Stomach (tissue), 4 donors: ENCODE measurements around the gene IRF7.
"Not testable (repeated sequence)": the region's sequence is repeated elsewhere in the genome, so short reads cannot be mapped to it uniquely, and the experiment has no call there.

Experiments
- POLR2AphosphoS5 ChIP-seq, 3 donors: sonication (generic); formaldehyde crosslinking; IDR thresholded peaks; one replicate each; pipeline ENCODE4 v1.6.1; 2016; ENCODE audit warnings: antibody characterized with exemption in 3 of 3
- TF ChIP-seq, protein P1 (sequence below), 7 experiments: fragments of 450-650 bp in 4 of 7; fragments of 200-600 bp in 3 of 7; sonication (generic) in 3 of 7; IDR thresholded peaks; one replicate each; pipeline ENCODE4 v1.5.1; 2016 to 2019; ENCODE audit warnings: antibody characterized with exemption in 7 of 7, control low read depth in 2 of 7, mild to moderate bottlenecking in 1 of 7

DNA sequence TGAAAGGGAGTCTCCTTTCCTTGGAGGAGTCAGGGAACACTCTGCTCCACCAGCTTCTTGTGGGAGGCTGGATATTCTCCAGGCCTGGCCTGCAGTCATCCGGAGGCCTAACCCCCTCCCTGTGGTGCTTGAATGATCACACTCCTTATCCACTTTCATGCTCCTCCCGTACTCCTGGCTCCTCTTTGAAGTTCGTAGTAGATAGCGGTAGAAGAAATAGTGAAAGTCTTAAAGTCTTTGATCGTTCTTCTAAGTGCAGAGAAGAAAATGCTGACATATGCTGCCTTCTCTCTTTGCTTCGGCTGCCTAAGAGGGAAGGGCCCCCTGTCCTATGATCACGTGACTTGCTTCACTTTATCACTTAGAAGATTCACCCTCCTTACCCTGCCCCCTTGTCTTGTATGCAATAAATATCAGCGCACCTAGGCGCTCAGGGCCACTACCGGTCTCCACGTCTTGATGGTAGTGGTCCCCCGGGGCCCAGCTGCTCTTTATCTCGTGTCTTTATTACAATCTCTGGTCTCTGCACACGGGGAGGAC is 41.6 kb downstream of the IRF7 start:
- TF ChIP-seq, protein P1, sequence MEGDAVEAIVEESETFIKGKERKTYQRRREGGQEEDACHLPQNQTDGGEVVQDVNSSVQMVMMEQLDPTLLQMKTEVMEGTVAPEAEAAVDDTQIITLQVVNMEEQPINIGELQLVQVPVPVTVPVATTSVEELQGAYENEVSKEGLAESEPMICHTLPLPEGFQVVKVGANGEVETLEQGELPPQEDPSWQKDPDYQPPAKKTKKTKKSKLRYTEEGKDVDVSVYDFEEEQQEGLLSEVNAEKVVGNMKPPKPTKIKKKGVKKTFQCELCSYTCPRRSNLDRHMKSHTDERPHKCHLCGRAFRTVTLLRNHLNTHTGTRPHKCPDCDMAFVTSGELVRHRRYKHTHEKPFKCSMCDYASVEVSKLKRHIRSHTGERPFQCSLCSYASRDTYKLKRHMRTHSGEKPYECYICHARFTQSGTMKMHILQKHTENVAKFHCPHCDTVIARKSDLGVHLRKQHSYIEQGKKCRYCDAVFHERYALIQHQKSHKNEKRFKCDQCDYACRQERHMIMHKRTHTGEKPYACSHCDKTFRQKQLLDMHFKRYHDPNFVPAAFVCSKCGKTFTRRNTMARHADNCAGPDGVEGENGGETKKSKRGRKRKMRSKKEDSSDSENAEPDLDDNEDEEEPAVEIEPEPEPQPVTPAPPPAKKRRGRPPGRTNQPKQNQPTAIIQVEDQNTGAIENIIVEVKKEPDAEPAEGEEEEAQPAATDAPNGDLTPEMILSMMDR (IDR thresholded peaks at IDR 0.05) = not testable (repeated sequence)
- not testable (repeated sequence) for TF ChIP-seq POLR2AphosphoS5 (IDR thresholded peaks at IDR 0.05)
